ENCODE data around the gene SULT1C4.

DNA sequence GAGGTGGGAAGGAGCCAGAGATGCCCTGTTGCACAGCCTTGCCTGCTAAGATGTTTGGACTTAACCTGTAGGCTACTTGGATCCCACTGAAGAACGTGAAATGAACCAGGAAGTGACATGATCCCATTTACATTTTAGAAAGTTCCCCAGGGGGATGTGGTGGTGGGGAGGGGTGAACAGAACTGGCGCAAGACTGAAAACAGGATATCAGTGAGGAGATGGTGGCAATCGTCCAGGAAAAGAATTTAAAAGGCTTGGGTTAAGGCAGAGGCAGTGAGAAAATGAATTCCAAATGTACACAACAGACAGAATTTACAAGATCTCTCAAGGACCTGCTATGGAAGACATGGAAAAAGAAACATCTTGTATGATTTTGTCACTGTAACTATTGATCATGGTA lies 46.8 kb upstream of the SULT1C4 start:
- TF ChIP-seq, protein P1, sequence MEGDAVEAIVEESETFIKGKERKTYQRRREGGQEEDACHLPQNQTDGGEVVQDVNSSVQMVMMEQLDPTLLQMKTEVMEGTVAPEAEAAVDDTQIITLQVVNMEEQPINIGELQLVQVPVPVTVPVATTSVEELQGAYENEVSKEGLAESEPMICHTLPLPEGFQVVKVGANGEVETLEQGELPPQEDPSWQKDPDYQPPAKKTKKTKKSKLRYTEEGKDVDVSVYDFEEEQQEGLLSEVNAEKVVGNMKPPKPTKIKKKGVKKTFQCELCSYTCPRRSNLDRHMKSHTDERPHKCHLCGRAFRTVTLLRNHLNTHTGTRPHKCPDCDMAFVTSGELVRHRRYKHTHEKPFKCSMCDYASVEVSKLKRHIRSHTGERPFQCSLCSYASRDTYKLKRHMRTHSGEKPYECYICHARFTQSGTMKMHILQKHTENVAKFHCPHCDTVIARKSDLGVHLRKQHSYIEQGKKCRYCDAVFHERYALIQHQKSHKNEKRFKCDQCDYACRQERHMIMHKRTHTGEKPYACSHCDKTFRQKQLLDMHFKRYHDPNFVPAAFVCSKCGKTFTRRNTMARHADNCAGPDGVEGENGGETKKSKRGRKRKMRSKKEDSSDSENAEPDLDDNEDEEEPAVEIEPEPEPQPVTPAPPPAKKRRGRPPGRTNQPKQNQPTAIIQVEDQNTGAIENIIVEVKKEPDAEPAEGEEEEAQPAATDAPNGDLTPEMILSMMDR (IDR thresholded peaks at IDR 0.05; ENCODE audit: insufficient read depth, low read depth, low read length) = no peak
- no peak for TF ChIP-seq EZH2 (IDR thresholded peaks at IDR 0.05; ENCODE audit: insufficient read depth, low read length)
